Stimulated activated CD4-positive, alpha-beta T cell treated with anti-CD3 and anti-CD28 coated beads, Interleukin-2, amount 100 ng/mL, for 4 hours (primary cell): Measurements from ENCODE around the gene C1QTNF5.

Source experiments
- DNase-seq: peaks from one replicate; pipeline ENCODE4 v3.0.0-alpha.2; 2020; ENCODE audit warnings: low read depth

Gene C1QTNF5

DNA sequence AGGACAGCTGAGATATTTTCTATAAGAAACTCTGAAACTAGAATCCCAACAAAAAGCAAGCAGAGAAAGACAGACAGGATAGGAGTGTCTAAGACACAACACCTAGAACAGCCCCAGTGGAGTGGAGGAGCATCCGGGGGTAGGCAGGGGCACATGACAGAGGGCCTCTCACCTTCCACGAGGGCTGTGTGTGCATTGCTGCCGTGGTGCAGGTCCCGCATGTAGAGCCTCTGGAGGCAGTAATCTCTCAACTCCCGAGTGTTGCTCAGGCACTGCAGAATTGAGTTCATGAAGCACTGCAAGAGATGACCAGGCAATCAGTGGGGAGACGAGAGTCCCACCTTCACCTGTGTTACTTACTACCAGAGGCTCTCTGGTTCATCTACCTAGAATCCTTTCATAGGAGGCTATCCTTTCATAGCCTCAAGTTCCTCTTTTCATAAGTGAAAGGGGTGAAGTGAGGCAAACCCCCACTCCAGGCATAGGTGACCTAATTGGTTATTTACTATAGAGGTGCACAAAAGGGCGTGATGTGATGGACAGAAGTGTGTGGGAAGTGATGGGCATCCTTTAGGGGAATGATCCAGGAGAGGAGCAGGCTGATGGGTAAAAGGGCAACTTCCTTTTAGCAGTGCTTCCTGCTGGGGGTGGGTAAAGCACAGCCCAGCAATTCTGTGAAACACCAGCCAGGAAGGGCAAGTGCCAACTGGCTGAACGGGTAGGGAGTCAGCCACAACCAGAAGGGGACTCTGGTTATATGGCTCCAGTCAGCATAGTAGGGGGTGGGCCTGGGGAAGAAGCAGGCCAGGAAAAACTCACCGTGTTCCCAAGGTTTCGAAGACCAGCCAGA, 18.9 kb upstream of the C1QTNF5 start:
- DNase-seq: no peak

DNA sequence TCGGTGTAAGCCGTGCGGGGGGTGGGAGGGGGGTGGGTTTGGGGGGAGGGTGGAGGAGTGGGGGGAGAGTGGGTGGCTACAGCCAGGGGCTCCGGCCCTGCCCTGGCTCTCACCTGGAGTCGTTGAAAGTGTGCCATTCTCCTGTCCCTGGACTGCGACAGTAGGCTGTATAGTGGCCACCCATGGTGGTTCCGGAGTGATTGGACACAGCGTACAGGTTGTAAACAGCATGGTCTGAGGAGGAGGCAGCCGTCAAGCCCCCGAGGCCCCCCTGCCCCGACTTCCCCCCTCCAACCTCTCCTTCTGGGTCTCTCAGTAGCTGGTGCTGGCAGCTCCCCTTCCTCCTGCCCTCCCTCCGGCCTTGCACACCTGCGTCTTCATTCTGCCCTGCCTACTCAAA, 16.4 kb upstream of the C1QTNF5 start:
- no peak for DNase-seq

DNA sequence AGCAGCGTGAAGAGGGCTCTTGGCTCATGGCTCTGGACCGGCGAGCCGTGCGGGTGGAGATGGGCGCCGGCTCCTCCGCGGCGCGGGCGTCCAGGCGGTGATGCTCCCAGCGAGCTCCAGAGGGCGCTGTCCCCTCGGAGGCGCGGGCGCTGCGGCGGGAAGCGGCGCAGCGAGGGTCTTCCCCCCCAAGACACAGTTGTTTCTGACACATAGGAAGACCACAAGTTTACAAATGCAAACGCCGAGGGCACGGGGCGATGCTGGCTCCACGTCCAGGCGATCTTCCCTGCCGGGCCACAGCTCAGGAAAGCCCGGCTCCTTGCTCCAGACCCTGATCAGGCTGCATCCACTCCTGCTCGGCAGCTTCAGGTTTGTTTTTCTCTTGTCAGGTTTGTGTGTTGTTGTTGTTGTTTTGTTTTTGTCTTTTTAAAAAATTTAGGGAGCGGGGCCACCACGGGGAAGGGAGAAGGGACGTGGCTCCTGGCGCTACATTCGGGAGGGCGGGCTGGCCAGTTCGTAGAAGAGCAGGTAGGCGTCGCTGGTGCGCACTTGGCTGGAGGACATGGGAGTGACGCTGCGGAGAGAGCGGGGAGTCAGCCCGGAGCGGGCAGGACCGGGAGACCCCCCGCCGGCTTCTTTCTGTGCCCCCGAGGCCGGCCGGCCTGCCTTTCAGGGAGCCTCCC, 15.8 kb upstream of the C1QTNF5 start:
- DNase-seq: peak; percentile 51

DNA sequence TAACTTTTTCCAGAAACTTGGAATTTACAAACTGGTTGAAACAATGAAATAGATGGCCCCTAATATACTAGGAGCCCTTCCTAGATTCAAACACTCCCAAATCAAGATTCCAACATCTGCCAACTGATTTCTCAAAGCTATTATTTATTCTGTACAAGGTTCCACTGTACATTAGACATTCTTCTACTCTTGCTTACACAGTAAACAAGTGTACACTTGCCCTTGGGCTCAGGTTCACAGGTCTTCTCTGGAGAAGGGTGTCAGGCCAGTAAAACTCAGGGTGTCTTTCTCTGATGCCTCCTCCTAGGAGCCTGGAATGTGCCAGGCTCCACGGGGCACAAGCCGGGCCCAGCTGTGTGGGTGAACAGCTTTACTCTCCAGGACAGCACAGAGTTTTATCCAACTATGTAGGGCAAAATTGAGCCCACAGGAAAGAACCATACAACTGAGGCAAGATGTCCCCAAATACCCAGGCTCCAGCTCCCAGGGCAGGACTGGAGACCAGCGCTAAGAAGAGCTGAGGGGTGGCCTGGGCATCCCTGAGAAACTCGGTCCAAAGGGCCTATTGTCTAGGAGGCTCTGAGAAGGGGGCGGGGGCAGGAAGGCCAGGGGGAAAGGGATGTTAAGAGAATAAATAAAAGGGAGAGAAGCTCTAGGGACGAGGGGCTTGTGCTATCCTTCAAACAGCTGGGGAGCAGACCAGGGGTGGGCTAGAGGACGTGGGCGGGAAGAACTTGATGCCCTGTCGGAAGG, 14.6 kb upstream of the C1QTNF5 start:
- DNase-seq: no peak

DNA sequence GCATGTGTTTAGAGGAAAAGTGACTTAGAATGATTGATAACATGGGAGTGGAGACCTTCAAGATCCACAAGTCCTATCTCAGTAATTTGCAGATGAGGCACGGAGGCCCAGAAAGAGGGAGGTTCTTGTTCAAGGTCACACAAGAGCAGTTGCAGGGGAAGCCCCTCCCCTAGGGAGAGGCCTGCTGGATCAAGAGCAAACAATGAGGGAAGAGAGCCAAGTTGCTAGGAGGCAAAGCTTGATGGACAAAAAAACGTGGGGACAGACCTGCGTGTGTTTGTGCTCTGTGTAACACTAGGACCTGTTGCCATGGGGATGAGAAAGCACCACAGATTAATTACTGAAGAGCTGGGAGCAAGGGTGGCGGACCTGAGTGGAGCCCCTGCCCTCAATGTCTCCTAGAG, 12.2 kb upstream of the C1QTNF5 start:
- no peak for DNase-seq

DNA sequence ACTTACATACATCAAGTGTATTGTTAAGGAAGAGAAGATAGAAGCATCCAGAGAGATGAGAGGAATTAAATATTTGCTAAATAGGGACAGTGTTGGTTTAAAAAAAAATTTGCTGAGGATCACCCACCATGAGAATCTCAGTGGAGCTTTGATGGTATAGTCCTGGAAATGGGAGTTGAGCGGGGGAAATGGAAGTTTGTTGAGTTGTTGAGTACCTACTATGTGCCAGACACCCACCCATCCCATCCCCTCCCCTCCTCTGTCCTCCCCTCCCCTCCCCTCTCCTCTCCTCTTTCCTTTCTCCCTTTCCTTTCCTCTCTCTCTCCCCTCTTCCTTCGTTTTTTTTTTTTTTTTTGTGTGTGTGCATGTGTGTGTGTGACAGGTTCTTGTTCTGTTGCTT, 10.5 kb upstream of the C1QTNF5 start:
- no peak for DNase-seq

DNA sequence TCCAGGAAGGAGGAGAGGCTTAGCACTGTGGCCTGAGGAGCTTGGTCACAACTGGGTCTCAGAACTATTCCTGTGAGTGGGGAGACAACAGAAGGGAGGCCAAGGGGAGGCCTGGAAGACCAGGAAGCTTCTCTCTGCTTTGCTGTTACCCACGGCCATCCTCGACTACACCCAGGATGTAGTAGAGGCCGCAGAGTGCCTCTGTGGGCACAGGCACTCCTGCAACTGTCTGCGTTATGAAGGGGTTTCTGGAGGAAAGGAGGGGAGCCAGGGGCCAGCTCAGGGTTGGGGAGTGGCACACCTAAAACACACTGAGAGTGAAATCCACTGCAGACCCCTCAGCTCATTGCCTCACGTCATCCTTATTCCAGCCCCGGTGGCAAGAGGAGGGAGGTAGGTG, 9.6 kb upstream of the C1QTNF5 start:
- DNase-seq: no peak

DNA sequence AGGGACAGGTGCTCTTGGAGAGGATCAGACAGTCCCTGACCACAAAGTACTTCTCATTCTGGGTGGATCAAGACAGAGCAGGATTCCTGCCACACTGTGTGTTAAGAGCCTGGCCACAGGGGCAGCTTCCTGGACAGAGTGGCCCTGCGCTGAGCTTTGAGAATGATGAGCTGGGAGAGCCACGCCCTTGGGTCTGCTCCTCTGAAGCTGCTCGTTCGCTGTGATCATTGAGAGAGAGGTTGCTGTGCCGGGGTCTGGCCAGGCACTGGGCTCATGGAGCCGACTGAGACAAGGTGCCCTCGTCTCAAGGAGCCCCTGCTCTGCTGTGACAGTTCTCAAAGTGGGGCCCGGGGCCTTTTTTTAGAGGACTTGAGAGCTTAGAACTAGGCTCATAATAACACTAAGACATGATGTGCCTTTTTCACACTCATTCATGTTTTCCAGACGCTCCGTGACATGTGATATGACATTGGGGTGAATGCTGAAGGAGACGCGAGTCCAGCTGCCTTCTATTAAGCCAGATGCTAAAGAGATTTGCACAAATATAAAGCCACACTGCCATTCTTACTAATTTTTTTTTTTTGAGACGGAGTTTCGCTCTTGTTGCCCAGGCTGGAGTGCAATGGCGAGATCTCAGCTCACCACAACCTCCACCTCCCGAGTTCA, 7.4 kb upstream of the C1QTNF5 start:
- DNase-seq: no peak

DNA sequence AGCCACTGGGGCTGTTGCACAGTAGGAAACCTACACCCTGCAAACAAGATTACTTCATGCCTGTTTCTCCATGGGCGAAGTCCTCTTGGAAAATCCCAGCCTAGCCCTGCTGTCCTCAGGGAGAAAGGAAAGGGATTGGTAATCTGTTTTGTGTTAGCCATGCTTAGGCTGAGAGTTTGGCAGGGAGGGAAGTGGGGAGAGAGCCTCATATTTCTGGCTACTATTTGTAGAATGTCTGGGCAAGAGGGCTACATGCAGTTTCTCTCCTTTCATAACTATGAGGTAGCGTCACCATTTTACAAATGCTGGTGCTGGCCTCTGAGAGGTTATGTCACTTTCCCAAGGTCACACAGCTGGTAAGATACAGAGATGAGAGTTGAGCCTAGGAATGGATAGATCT, 6.6 kb upstream of the C1QTNF5 start:
- no peak for DNase-seq

DNA sequence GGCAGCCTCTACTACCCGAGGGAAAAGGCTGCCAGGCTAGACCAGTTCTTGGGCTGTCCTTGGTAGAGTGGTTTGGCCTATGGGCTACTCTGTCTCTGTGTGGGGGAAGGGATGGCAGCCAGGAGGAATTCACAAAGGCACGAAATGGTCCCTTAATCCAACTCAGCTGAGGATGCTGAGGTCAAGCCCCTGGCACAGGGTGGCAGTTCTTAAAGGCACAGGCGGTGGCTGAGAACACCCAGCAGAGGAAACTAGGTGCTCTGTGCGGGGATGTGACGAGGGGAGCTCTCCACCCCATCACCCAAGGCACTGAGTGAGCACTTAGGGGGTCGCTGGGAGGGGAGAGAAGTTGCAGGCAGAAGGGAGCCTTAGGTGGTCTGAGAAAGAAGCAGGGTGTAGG, 5.9 kb upstream of the C1QTNF5 start, which contains the start of gene MFRP:
Gene MFRP (minus strand): TSS at position 101 of the 400 bp plus-strand sequence. CDS start 192 bp downstream, outside the sequence.
- no peak for DNase-seq

DNA sequence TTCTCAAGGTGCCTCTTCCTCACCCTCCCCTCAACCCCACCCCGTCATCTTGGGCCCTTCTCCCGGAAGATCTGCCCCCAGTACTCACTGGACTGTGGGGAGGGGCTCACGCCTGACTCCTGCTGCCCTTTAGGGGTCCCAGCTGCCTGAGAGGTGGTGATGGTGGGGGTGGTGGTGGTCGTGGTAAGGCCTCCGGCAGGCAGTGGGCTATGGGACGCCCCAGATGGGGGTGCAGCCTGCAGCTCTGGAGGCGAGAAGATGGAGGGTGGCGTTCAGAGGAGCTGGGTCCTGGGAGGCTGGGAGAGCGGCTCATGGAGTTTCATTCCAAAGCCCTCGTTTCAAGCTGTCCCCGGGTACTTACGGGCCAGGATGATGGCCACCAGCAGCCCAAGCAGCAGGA, 5.0 kb upstream of the C1QTNF5 start:
- no peak for DNase-seq

DNA sequence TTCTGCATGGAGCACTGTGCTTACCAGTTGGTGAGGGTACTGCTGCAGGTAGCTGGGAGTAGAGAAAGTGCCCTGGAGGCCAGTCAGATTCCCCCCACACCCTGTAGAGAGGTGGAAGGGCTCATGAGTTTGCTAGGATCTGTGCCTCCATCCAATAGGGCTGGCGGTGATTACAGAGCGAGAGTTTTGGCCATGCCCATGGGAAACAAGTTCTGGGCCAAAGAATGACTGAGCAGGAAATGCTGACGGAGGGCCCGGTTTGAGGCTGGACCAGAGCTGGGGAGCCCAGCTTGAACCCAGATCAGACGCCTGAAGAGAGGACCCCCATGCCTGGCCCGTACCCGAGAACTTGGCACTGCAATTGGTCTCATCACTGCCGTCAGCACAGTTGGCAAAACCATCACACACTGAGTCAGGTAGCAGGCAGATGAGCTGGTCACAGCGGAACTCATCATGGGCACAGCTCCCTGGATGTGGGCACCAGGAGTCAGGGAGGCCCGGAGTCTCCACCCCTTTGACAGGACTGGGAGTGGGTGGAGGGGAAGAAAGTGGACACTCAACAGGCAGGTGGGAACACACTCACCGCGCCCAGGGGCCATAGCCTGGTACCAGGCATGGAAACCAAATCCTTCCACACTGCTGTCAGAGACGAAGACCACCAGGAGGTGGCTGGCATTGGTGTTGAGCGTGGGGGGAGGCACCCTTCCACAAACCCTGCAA, 3.8 kb upstream of the C1QTNF5 start:
- DNase-seq: no peak

DNA sequence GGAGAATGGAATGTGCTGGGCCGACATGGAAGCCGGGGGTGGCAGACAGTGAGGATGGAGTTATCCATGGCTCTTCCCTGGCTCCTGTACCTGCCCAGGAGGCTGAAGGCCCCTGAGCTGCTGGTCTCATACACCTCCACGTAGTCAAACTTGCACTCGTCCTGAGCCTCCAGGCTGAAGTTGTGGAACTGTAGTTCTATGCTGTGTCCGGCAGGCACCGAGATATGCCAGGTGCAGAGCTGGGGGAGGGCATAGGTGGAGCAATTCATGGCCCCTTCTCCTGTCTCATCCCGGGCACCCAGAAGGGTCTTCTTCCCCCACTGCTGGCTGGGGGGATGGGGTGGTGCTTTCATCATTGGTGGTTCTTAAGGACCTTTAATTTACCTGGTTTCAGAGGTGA, 3.0 kb upstream of the C1QTNF5 start:
- DNase-seq: no peak

DNA sequence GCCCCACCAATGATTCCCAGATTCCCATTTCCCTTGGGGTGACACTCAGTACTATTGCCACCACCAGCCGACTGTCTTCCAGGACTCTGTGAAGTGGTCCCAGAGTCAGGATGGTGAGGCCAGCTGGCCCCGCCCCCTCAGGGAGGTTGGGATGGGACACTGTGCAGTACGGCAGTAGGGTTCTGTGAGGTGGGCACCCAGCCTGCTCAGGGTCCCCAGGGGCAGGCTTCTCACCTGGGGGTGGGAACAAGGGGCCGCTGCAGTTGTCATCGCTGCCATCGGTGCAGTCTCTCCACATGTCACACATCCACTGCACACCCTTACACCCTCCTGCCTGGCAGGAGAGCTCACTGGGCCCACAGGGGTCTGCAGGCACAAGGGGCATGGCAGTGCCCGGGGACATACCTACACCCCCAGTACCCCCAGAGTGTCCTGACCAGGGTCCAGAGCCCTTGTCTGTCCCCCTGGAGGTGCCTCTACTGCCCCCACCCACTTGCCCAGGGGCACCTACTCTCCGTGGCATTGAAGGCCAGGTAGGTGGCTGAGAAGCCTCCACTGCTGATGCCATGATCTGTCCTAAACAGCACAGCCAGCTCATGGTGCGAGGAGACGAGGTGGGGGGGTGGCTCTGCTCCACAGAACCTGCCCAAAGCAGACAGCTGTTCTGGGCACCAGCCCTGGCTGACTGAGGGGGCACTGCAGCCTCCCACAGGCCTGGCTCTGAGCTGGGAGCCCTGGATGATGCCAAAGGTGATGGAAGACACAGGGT, 1.9 kb upstream of the C1QTNF5 start:
- no peak for DNase-seq

DNA sequence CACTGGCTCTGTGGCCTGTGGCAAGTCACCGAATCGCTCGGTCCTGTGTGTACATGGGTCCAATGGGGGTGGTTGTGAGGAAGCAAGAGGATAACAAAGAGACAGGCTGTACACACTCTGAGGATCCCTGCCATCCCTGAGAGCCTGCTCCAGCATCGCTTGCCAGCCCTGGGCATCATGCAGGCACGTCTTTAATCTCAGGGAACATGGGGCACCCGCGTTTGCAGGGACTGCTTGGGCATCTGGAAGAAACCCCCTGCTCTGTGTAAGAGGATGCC, 1.3 kb upstream of the C1QTNF5 start:
- no peak for DNase-seq

DNA sequence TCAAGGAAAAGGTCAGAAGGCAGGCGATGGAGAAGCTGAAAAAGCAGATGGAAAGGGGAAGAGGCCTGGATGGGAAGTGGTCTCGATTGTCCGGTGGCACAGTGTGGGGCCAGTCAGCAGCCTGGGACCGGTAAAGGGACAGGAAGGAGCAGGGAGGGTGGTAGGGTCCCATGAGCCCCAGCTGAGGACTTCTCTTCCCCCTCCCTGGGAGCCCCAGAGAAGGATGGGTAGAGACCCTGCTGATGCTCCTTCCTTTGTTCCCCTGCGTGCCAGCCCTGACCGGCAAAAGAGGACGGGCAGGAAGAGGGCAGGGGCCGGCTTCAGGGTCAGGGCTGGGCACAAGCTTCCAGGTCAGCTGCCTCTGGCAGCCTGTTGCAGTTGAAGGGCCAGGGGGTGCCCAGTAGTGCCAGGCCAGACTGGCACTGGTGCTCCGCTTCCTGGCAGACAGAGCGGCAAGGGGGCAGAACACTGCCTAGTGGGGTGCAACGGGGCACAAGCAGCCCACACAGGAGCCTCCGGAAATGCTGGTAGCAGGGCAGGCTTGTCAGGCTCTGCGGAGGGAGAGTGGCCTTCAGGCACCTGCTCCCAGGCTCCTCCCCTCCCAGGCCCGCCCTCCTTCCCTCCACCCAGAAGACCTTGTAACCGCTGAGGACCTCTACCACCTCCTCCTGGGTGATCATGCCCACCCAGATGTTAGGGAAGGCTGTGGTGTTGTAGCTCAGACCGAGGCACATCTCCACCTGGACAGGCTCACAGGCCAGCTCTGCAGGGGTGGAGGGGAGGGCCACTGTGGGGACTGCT, 739 bp upstream of the C1QTNF5 start:
- no peak for DNase-seq

DNA sequence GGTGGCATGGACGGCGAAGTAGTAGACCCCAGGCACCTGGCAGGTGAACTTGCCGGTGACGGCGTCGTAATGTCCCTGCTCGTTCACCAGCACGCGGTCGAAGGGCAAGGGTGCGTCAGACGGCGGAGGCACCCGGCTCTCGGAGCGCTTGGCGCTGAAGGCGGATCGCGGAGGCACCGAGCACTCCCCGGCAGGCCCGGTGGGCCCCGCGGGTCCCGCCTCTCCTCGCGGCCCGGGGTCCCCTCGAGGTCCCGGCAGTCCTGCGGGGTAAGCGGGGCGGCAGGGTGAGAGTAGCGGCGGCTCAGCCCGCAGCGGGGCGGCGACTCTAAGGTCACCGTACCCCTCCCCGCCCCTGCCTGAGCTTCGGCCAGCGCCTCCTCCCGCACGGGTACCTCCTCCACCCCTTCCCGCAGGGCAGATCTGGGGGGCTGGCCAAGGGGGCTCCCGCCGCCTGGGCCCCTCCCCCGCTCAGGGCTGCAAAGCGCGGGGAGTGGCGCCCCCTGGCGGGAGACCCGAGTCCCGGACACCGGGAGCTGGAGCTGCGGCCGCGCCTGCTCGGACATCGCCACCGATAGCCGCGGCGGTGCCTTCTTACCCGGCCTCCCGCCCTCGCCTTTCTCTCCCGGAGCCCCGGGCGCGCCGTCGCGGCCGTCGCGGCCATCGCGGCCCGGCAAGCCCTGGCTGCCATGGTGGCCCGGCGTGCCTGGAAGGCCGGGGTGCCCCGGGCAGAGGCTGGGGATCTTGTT, 921 bp downstream of the C1QTNF5 start:
- DNase-seq: no peak

DNA sequence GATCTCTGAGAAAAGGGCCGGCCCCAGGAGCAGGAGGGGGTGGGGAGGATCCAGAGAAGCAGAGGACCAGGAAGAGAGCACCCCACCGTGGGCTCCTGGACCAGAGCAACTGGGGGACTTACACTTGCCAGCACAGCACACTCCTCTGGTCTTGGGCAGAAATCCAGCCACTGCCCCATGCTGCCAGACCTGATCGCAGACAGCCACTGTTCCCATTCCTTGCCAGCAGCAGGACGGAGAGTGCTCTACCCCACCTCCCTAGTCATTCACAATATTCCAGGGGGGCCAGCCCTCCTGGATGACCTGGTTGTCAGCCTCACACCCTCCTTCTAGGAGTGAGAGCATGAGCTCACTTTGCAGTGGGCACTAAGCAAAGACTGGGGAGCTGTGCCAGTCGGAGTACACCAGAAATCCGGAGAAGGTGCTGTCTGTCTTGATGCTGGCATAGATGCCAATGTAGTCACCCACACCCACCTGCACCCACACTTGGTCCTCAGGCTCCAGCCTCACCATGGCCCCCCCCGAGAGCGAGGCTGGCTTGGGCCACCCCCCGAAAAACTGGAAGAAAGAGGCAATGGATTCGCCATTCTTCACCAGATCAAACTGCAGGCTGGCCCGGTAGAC, 1.6 kb downstream of the C1QTNF5 start:
- no peak for DNase-seq

DNA sequence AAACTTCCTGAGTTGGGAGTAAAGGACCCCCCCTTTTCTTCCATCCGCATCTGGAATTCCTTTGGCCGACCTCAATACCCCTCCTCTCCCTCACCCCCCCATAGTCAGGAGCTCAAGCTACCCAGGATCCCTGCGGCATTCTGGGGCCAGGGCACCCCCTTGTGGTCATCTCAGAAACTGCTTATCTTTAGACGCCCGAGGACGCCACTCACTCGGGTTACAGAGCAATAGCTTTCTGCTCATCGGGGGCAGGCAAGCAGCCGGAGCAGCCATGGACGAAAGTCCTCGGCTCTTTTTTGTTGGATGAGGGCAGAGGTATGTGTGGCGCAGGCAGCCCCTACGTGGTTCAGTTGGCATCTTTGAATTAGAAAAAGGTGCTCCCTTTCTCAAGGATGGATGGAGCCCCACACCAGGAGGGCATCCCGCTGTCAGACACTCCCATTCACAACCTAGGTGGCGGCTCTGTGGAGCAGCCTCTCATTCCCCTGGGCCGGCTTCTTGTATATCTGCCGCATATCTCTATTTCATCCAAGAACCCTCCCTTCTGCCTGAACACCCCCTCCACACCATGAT, 2.3 kb downstream of the C1QTNF5 start:
- DNase-seq: peak; percentile 49
